OCI-LY3 (cell line): Measurements from ENCODE around the gene GRIFIN.

Experiments
- CTCF ChIP-seq: fragments of 200-600, 300-600 bp; sonication (generic); IDR thresholded peaks from 2 replicates; pipeline ENCODE4 v1.5.1; 2014; ENCODE audit warnings: antibody characterized with exemption, low read length, low read depth
- EZH2phosphoT487 ChIP-seq: fragments of 200-600 bp; shearing (Covaris generic); IDR thresholded peaks from 2 replicates; pipeline ENCODE4 v1.6.1; 2018; ENCODE audit warnings: antibody characterized with exemption, mixed run types, low read depth

DNA sequence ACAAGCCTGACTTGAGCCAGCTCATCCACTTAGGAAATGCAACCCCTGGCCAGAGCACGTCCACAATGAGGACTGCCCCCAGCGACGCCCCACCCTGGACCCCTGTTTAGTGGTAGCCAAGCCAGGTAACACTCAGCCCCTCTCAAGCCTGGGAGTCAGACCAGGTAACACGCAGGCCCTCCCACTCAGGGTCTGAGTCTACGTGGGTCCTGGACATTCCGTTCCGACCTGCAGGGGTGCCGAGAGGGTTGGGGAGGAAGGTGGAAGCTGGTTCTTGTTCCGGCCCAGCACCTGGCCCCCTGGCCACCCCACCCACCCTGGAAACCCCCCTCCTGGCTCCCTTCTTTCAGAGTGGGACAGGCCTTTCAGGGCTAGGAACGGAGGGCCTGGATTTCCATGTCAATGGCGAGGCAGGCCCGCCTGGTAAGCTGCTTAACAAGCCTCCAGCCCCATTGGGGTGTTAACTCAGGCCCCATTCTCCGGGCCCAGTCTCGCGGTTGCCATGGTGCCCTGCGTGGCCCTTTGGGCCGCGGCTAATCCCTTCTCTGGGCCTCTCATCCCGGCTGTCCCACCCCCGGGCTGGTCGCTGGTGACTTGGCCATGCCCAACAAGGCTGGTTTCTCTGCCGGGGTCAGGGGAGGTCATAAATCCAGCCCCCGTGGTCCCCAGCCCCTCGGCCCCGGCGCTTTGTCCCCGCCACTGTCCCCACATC is 23.7 kb upstream of the GRIFIN start:
- TF ChIP-seq CTCF (no peak), EZH2phosphoT487 (no peak)
